A549 (cell line): ENCODE measurements around the gene ALDH3B2. TPM values are rescaled to one million over a fixed set of nuclear protein-coding genes. Genes with fewer than 3 reads are reported as not detected.

Experiments
- ATAC-seq, 2 experiments: fragments of 200-7000 bp in 1 of 2; fragments of >200 bp in 1 of 2; cut with Nextera tagmentation in 1 of 2; cut with Tn5 transposase in 1 of 2; 3 replicates each; pipeline versions ENCODE4 v1.8.0 to v1.9.1; 2018 to 2020; ENCODE audit warnings: mild to moderate bottlenecking in 1 of 2, moderate library complexity in 1 of 2
- CTCF ChIA-PET: fragments of 300-600 bp; sonication (Branson Sonifier 250); formaldehyde crosslinking; extraction: SDS; loops from one replicate; lab custom pipeline; 2021; ENCODE audit warnings: antibody characterized with exemption, inconsistent platforms; lab: Yijun Ruan, JAX
- POLR2A ChIA-PET: fragments of 350-600 bp; formaldehyde crosslinking; extraction: SDS; loops from one replicate; lab custom pipeline; 2021; ENCODE audit warnings: antibody characterized with exemption, inconsistent platforms; lab: Yijun Ruan, JAX
- DNase-seq, 2 experiments: peaks; one replicate each; pipeline versions ENCODE4 v3.0.0 to v3.0.0-alpha.2; 2011 to 2016; ENCODE audit warnings: low read depth in 1 of 2, low spot score in 1 of 2
- FAIRE-seq: peaks from 2 replicates; lab custom pipeline; 2011; peaks lifted over from hg19 to GRCh38; lab: Jason Lieb, UNC
- H3K27ac ChIP-seq, 2 experiments: fragments of >200 bp; sonication (Bioruptor Twin); formaldehyde crosslinking; 3 replicates each; pipeline ENCODE4 v1.5.1; 2016 to 2017
- H3K4me1 ChIP-seq: fragments of >200 bp; sonication (Bioruptor Twin); formaldehyde crosslinking; 3 replicates; pipeline ENCODE4 v1.6.1; 2016
- H3K4me2 ChIP-seq: fragments of >200 bp; sonication (Bioruptor Twin); formaldehyde crosslinking; 3 replicates; pipeline ENCODE4 v1.6.1; 2016
- H3K4me3 ChIP-seq: fragments of >200 bp; sonication (Bioruptor Twin); formaldehyde crosslinking; 3 replicates; pipeline ENCODE4 v1.5.1; 2016
- H3K9me3 ChIP-seq: fragments of >200 bp; sonication (Bioruptor Twin); formaldehyde crosslinking; 3 replicates; pipeline ENCODE4 v1.6.1; 2016
- BHLHE40 ChIP-seq: IDR thresholded peaks from 2 replicates; pipeline ENCODE4 v1.6.1; 2012; ENCODE audit warnings: low read depth, low read length, inconsistent platforms
- CHD4 ChIP-seq: fragments of 200-600 bp; sonication (generic); IDR thresholded peaks from 2 replicates; pipeline ENCODE4 v1.6.1; 2016; ENCODE audit warnings: antibody characterized with exemption, mild to moderate bottlenecking, borderline replicate concordance
- CTCF ChIP-seq: fragments of >200 bp; sonication (Bioruptor Twin); formaldehyde crosslinking; IDR thresholded peaks from 3 replicates; pipeline ENCODE4 v1.5.1; 2016
- FOSL2 ChIP-seq, 2 experiments: fragments of 450-650 bp in 1 of 2; fragments of >200 bp in 1 of 2; sonication (Bioruptor Twin) in 1 of 2; formaldehyde crosslinking; IDR thresholded peaks; 2 replicates each; pipeline versions ENCODE4 v1.5.0 to v1.6.1; 2016 to 2020; ENCODE audit warnings: mild to moderate bottlenecking in 1 of 2, moderate library complexity in 1 of 2
- GATA3 ChIP-seq: IDR thresholded peaks from 2 replicates; pipeline ENCODE4 v1.6.1; 2012; ENCODE audit warnings: borderline replicate concordance
- HOXA7 ChIP-seq: fragments of 250-450 bp; sonication (Bioruptor Pico); IDR thresholded peaks from 2 replicates; pipeline ENCODE4 v1.5.0; 2020; ENCODE audit warnings: mild to moderate bottlenecking, moderate library complexity
- JUN ChIP-seq, 2 experiments: fragments of >200 bp; sonication (Bioruptor Twin); formaldehyde crosslinking; IDR thresholded peaks; 2 replicates in 1 of 2; 3 replicates in 1 of 2; pipeline ENCODE4 v1.6.1; 2016 to 2017
- KDM5A ChIP-seq: fragments of 200-600 bp; sonication (generic); IDR thresholded peaks from 2 replicates; pipeline ENCODE4 v1.6.1; 2016; ENCODE audit warnings: antibody characterized with exemption, mild to moderate bottlenecking
- NFE2L2 ChIP-seq: fragments of 150-350 bp; conservative IDR thresholded peaks from 2 replicates; pipeline ENCODE4 v1.6.1; 2014; ENCODE audit warnings: low read length
- NPAS2 ChIP-seq: fragments of 250-450 bp; sonication (Bioruptor Pico); IDR thresholded peaks from 2 replicates; pipeline ENCODE4 v1.8.0; 2022; ENCODE audit warnings: mild to moderate bottlenecking, moderate library complexity, borderline replicate concordance
- RAD21 ChIP-seq, 2 experiments: fragments of >200 bp in 1 of 2; sonication (Bioruptor Twin) in 1 of 2; formaldehyde crosslinking in 1 of 2; IDR thresholded peaks in 1 of 2; conservative IDR thresholded peaks in 1 of 2; 2 replicates in 1 of 2; 3 replicates in 1 of 2; pipeline ENCODE4 v1.6.1; 2012 to 2018; ENCODE audit warnings: inconsistent platforms in 1 of 2
- RFX5 ChIP-seq: fragments of 450-650 bp; IDR thresholded peaks from 2 replicates; pipeline ENCODE4 v1.7.1; 2014; ENCODE audit warnings: antibody characterized with exemption, mild to moderate bottlenecking, moderate library complexity
- RNF2 ChIP-seq: fragments of 200-600 bp; sonication (generic); IDR thresholded peaks from 2 replicates; pipeline ENCODE4 v1.6.1; 2016; ENCODE audit warnings: low read depth, mild to moderate bottlenecking, antibody characterized with exemption, moderate library complexity, borderline replicate concordance
- SMC3 ChIP-seq: fragments of >200 bp; sonication (Bioruptor Twin); formaldehyde crosslinking; IDR thresholded peaks from 3 replicates; pipeline ENCODE4 v1.6.1; 2018; ENCODE audit warnings: inconsistent platforms
- SREBF2 ChIP-seq: fragments of 450-650 bp; IDR thresholded peaks from 2 replicates; pipeline ENCODE4 v1.6.1; 2014; ENCODE audit warnings: mild to moderate bottlenecking, moderate library complexity
- ZFP36 ChIP-seq: fragments of 450-650 bp; IDR thresholded peaks from 2 replicates; pipeline ENCODE4 v1.6.1; 2014; ENCODE audit warnings: borderline replicate concordance; ENCODE audit not compliant: partially characterized antibody
- WGBS: methylation state at CpG from one replicate; pipeline ENCODE4 v1.1.6; 2017; ENCODE audit errors: missing lambda C conversion rate; 5-methylcytosine and 5-hydroxymethylcytosine counted together
- polyA plus RNA-seq, 4 experiments: library from polyadenylated mRNA; depleted of rRNA in 3 of 4; stranded (reverse); fragments of >200 nt; fragmentation: RNase III in 1 of 4; extraction: RNeasy Plus Mini Kit Qiagen cat#74134 plus additional on column Dnase treatment in 1 of 4; gene quantifications; 2 replicates in 3 of 4; 3 replicates in 1 of 4; pipeline ENCODE4 v1.2.3, GENCODE V29; 2011 to 2017

The ALDH3B2 gene
- polyA plus RNA-seq, 2 of the 4 experiments (the other 2 are of a cell fraction), result not detected

- Histone ChIP-seq H3K9me3 (peaks cover 2% of the 10 kb centered on the region; the same call in 2 of the 3 replicates), H3K4me1 (peaks cover 5% of the 10 kb centered on the region; the same call in 2 of the 3 replicates), H3K4me3 (no peak overlapping the region), H3K27ac (no peak overlapping the region), H3K4me2 (no peak overlapping the region)
- FAIRE-seq (no peak), DNase-seq (no peak), ATAC-seq (peak in 1 of 2 experiments; percentile 2; a peak in 1 of 6 replicates)
- TF ChIP-seq RFX5, result no peak
- no peak for TF ChIP-seq RAD21 (conservative IDR thresholded peaks at IDR 0.05 in 1 of 2, IDR thresholded peaks at IDR 0.05 in 1 of 2)
- TF ChIP-seq SREBF2, result no peak
- no peak for TF ChIP-seq HOXA7 (CRISPR knock-in tag)
- TF ChIP-seq KDM5A, result no peak
- no peak for TF ChIP-seq GATA3
- TF ChIP-seq NPAS2, result no peak
- no peak for TF ChIP-seq CHD4
- no peak for TF ChIP-seq NFE2L2
- no peak for TF ChIP-seq JUN (IDR thresholded peaks at IDR 0.05)
- no peak for TF ChIP-seq BHLHE40
- TF ChIP-seq ZFP36, result no peak
- WGBS, result 84% methylated on average over 12 of the region's 12 CpGs
- POLR2A ChIA-PET, result interaction anchor here (1.3 kb wide), 1 partner anchor 19 kb away, joined by 10 read pairs; the partner anchor contains the start of gene NUDT8
- CTCF ChIA-PET, result interaction anchor here (0.9 to 12.7 kb wide), 14 partner anchors 10 to 387 kb away, joined by 3 to 169 read pairs (median 6); partner anchors contain the start of genes ALDH3B2, NUDT8 and TBX10
Measured at GRCh38 chr11:67648796-67649613, 25.4 kb downstream of the ALDH3B2 start.

DNA sequence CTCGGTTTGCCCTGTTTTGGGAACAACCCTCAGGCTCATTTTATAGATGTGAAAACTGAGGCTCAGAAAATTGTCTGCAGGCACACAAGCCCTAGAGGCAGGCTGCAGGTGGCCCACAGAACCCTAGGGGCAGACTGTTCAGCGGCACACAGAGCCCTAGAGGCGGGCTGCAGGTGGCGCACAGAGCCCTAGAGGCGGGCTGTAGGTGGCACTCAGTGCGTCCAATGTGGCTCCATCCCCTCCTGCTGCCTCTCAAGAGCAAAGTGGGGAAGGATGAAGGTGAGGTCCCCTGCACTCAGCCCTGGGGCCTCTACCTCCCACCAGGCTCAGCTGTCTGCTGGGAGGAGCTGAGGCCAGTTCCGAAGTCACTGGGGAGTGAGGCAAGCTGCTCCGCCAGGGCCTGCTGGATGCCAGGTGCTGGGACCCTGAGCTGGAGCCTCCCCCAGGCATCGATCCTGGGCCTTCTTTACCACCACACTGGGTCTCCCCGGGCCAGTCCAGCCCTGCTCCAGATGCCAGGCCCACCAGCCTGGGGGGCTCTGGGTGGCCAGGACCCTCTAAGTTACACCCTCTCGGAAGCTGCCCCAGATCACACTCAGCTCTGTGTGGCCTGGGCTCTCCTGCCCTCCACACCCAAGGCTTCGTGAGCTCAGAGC, 26.2 kb downstream of the ALDH3B2 start:
- POLR2A ChIA-PET, result interaction anchor here (1.3 kb wide), 1 partner anchor 18 kb away, joined by 10 read pairs; the partner anchor contains the start of gene NUDT8
- peak; percentile 47 to 59 for DNase-seq
- Histone ChIP-seq H3K4me2 (no peak overlapping the region), H3K4me1 (peaks cover 5% of the 10 kb centered on the region; the same call in 2 of the 3 replicates), H3K27ac (no peak overlapping the region), H3K4me3 (no peak overlapping the region), H3K9me3 (peaks cover 8% of the 10 kb centered on the region; the same call in 2 of the 3 replicates)
- WGBS, result 62% methylated on average over 9 of the region's 12 CpGs
- CTCF ChIA-PET, result interaction anchor here (0.7 to 12.7 kb wide), 19 partner anchors 11 to 386 kb away, joined by 3 to 169 read pairs (median 4); partner anchors contain the start of genes ALDH3B2, NUDT8 and TBX10
- TF ChIP-seq CTCF (peak; percentile 32; the same call in 1 of the 3 replicates), RAD21 (conservative IDR thresholded peaks at IDR 0.05 in 1 of 2, IDR thresholded peaks at IDR 0.05 in 1 of 2) (peak in 1 of 2 experiments; percentile 19; a peak in 2 of 5 replicates), FOSL2 (IDR thresholded peaks at IDR 0.05) (no peak), FOSL2 (CRISPR knock-in tag; IDR thresholded peaks at IDR 0.05) (no peak)
- peak; percentile 92 to 94 for ATAC-seq
- FAIRE-seq, result no peak

GRCh38 chr11:67647471-67647870, 27.0 kb downstream of the ALDH3B2 start:
- no peak for ATAC-seq
- no peak overlapping the region for H3K4me3 ChIP-seq
- H3K27ac ChIP-seq, result no peak overlapping the region
- CTCF ChIA-PET, result interaction anchor here (0.7 to 12.7 kb wide), 12 partner anchors 10 to 143 kb away, joined by 3 to 169 read pairs (median 6); partner anchors contain the start of genes NUDT8 and TBX10
- no peak for TF ChIP-seq SREBF2
- no peak for TF ChIP-seq RNF2
- no peak for TF ChIP-seq BHLHE40
- no peak for TF ChIP-seq SMC3
- H3K4me2 ChIP-seq, result no peak overlapping the region
- peaks cover 5% of the 10 kb centered on the region; the same call in 2 of the 3 replicates for H3K4me1 ChIP-seq
- POLR2A ChIA-PET, result no interaction called here
- WGBS, result 86% methylated on average over 11 of the region's 15 CpGs
- DNase-seq, result no peak
- H3K9me3 ChIP-seq, result peaks cover 8% of the 10 kb centered on the region; the same call in 2 of the 3 replicates
- FAIRE-seq, result no peak
